GM23248 (cell line): ENCODE results near the gene LTBP4.

Source experiments
- EZH2 ChIP-seq: fragments of 200-600 bp; sonication (generic); IDR thresholded peaks from 2 replicates; pipeline ENCODE4 v1.6.1; 2018; ENCODE audit warnings: antibody characterized with exemption, mild to moderate bottlenecking; ENCODE audit not compliant: insufficient read depth, poor library complexity, severe bottlenecking
- EZH2phosphoT487 ChIP-seq: fragments of 200-600 bp; sonication (generic); IDR thresholded peaks from 2 replicates; pipeline ENCODE4 v1.6.1; 2018; ENCODE audit warnings: antibody characterized with exemption, moderate library complexity, mild to moderate bottlenecking, low read depth; ENCODE audit not compliant: insufficient read depth

- TF ChIP-seq EZH2 (no peak), EZH2phosphoT487 (no peak)
Observed at GRCh38 chr19:40620161-40620485, 19.0 kb downstream of the LTBP4 start.
